Mesenchymal stem cell (in vitro differentiated cells and primary cell): ENCODE measurements around the gene RPP38.

Source experiments
- DNase-seq: peaks from one replicate; pipeline ENCODE4 v3.0.0-alpha.2; 2013
- H2AFZ ChIP-seq: one replicate; pipeline ENCODE4 v1.6.1; 2013; ENCODE audit warnings: low read depth, mild to moderate bottlenecking, control low read depth, inconsistent platforms, low read length, moderate library complexity
- H2AK5ac ChIP-seq: 2 replicates; pipeline ENCODE4 v1.6.1; 2013; ENCODE audit warnings: low read length, moderate library complexity, mild to moderate bottlenecking, inconsistent platforms; ENCODE audit not compliant: severe bottlenecking
- H2BK120ac ChIP-seq: one replicate; pipeline ENCODE4 v1.6.1; 2013; ENCODE audit warnings: low read depth, mild to moderate bottlenecking, inconsistent platforms, low read length, moderate library complexity
- H2BK12ac ChIP-seq, 2 experiments: one replicate each; pipeline ENCODE4 v1.6.1; 2013; ENCODE audit warnings: inconsistent platforms in 2 of 2, low read length in 2 of 2, mild to moderate bottlenecking in 2 of 2, moderate library complexity in 2 of 2, control low read depth in 1 of 2
- H2BK15ac ChIP-seq: one replicate; pipeline ENCODE4 v1.6.1; 2013; ENCODE audit warnings: mild to moderate bottlenecking, low read depth, inconsistent platforms; ENCODE audit not compliant: poor library complexity, severe bottlenecking
- H2BK5ac ChIP-seq: 2 replicates; pipeline ENCODE4 v1.6.1; 2013; ENCODE audit warnings: low read depth, mild to moderate bottlenecking, low read length, control low read depth, inconsistent platforms; ENCODE audit not compliant: poor library complexity, severe bottlenecking
- H3K14ac ChIP-seq, 2 experiments: one replicate each; pipeline ENCODE4 v1.6.1; 2013; ENCODE audit warnings: inconsistent platforms in 2 of 2, low read length in 2 of 2, control low read depth in 1 of 2, mild to moderate bottlenecking in 1 of 2, moderate library complexity in 1 of 2
- H3K18ac ChIP-seq, 2 experiments: one replicate each; pipeline ENCODE4 v1.6.1; 2013; ENCODE audit warnings: inconsistent platforms in 2 of 2, low read length in 2 of 2, control low read depth in 1 of 2, low read depth in 1 of 2, mild to moderate bottlenecking in 1 of 2
- H3K23ac ChIP-seq, 2 experiments: one replicate each; pipeline ENCODE4 v1.6.1; 2013; ENCODE audit warnings: inconsistent platforms in 2 of 2, low read length in 2 of 2, mild to moderate bottlenecking in 2 of 2, moderate library complexity in 2 of 2, control low read depth in 1 of 2
- H3K27ac ChIP-seq: 2 replicates; pipeline ENCODE4 v1.5.1; 2013; ENCODE audit warnings: mild to moderate bottlenecking, moderate library complexity, low read length, control low read depth, inconsistent platforms; ENCODE audit not compliant: poor library complexity, severe bottlenecking
- H3K27me3 ChIP-seq, 2 experiments: 2 replicates each; pipeline versions ENCODE4 v1.6.1 to v1.7.0; 2013; ENCODE audit warnings: low read length in 2 of 2, mild to moderate bottlenecking in 2 of 2, moderate library complexity in 2 of 2, control low read depth in 1 of 2, inconsistent platforms in 1 of 2; ENCODE audit not compliant: control insufficient read depth in 1 of 2, insufficient read depth in 1 of 2
- H3K36me3 ChIP-seq, 2 experiments: 2 replicates each; pipeline versions ENCODE4 v1.6.1 to v1.7.0; 2013; ENCODE audit warnings: low read length in 2 of 2, control low read depth in 1 of 2, inconsistent platforms in 1 of 2, low read depth in 1 of 2, mild to moderate bottlenecking in 1 of 2; ENCODE audit not compliant: insufficient read depth in 2 of 2, control insufficient read depth in 1 of 2
- H3K4ac ChIP-seq, 2 experiments: one replicate each; pipeline ENCODE4 v1.6.1; 2013; ENCODE audit warnings: inconsistent platforms in 2 of 2, low read length in 2 of 2, mild to moderate bottlenecking in 2 of 2, moderate library complexity in 2 of 2, control low read depth in 1 of 2, low read depth in 1 of 2
- H3K4me1 ChIP-seq: 2 replicates; pipeline ENCODE4 v1.6.1; 2013; ENCODE audit warnings: low read depth, low read length, control low read depth; ENCODE audit not compliant: control insufficient read depth, insufficient read depth
- H3K4me2 ChIP-seq: 2 replicates; pipeline ENCODE4 v1.6.1; 2013; ENCODE audit warnings: low read length, mild to moderate bottlenecking, inconsistent platforms; ENCODE audit not compliant: poor library complexity, severe bottlenecking
- H3K4me3 ChIP-seq, 2 experiments: 2 replicates each; pipeline versions ENCODE4 v1.5.1 to v1.7.0; 2013; ENCODE audit warnings: low read length in 2 of 2, mild to moderate bottlenecking in 2 of 2, control low read depth in 1 of 2, low read depth in 1 of 2; ENCODE audit not compliant: insufficient read depth in 1 of 2
- H3K79me1 ChIP-seq: replicated peaks from 2 replicates; pipeline ENCODE4 v1.6.1; 2013; ENCODE audit warnings: mild to moderate bottlenecking, control low read depth, low read length, inconsistent platforms; ENCODE audit not compliant: poor library complexity, severe bottlenecking
- H3K9ac ChIP-seq: 2 replicates; pipeline ENCODE4 v1.7.0; 2013; ENCODE audit warnings: mild to moderate bottlenecking, low read length, moderate library complexity
- H3K9me3 ChIP-seq: 2 replicates; pipeline ENCODE4 v1.7.0; 2013; ENCODE audit warnings: mild to moderate bottlenecking, low read length; ENCODE audit not compliant: control insufficient read depth
- H4K8ac ChIP-seq: one replicate; pipeline ENCODE4 v1.6.1; 2013; ENCODE audit warnings: inconsistent platforms, mild to moderate bottlenecking, low read length, moderate library complexity
- H4K91ac ChIP-seq: one replicate; pipeline ENCODE4 v1.6.1; 2013; ENCODE audit warnings: mild to moderate bottlenecking, low read length, inconsistent platforms
- WGBS: methylation state at CpG from one replicate; pipeline ENCODE4 v1.1.7; 2013; ENCODE audit warnings: mixed read lengths; 5-methylcytosine and 5-hydroxymethylcytosine counted together

Gene RPP38

DNA sequence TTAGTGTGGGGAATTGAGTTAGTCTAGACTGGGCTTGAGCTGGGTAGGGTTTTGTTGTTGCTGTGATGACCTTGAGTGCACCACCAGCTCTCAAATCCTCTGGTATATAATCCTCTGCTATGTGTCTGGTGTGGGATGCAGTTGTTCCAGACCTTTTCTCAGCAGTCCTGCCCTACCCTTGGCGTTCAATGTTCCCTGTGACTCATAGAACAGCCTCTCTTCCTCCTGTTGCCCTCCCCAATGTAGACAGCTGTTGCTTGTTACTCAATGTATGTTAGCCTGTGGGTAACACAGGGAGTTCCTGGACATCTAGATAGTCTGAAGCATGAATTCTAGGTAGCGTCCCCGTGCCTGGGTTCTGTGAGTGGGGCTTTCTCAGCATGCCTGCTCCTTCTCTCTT lies 28.4 kb upstream of the RPP38 start:
- no peak overlapping the region for H2BK5ac ChIP-seq
- no peak overlapping the region for H4K91ac ChIP-seq
- no peak overlapping the region for H3K18ac ChIP-seq
- H2BK15ac ChIP-seq: no peak overlapping the region
- H2AK5ac ChIP-seq: no peak overlapping the region
- H3K27ac ChIP-seq: no peak overlapping the region
- no peak overlapping the region for H3K14ac ChIP-seq
- H3K27me3 ChIP-seq: no peaks in the 10 kb centered on the region
- DNase-seq: peak; percentile 77
- no peak overlapping the region for H3K4me2 ChIP-seq
- no peaks in the 10 kb centered on the region for H3K4me1 ChIP-seq
- H4K8ac ChIP-seq: no peak overlapping the region
- WGBS: 96% methylated on average over 2 of the region's 3 CpGs
- no peak overlapping the region for H3K4me3 ChIP-seq
- H2BK12ac ChIP-seq: no peak overlapping the region
- no peak overlapping the region for H3K9ac ChIP-seq
- no peak overlapping the region for H2AFZ ChIP-seq
- no peak overlapping the region for H3K4ac ChIP-seq
- no peak overlapping the region for H2BK120ac ChIP-seq
- no peaks in the 10 kb centered on the region for H3K79me1 ChIP-seq
- peaks cover 10% of the 10 kb centered on the region for H3K9me3 ChIP-seq
- H3K23ac ChIP-seq: no peak overlapping the region
- H3K36me3 ChIP-seq: no peaks in the 10 kb centered on the region

DNA sequence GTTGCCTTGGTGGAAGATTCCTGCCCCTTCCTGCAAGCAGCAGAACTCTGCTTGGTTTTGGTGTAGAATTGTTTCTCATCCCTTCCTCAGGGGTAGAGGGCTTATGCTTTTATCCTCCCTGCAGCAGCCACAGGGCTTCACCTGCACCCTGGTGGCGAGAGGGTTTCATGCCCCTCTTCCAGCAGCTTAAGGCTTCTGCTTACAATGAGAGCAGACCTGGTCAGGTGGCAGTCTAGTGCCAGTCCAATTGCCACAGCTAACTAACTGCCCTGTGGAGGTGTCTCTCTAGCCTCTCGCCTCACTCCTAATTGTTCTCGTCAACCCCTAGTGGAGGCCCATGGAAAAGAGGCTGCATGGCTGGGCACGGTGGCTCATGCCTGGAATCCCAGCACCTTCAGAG lies 27.9 kb upstream of the RPP38 start:
- no peak overlapping the region for H3K9ac ChIP-seq
- no peak overlapping the region for H3K27ac ChIP-seq
- H2BK15ac ChIP-seq: no peak overlapping the region
- H4K91ac ChIP-seq: no peak overlapping the region
- no peak overlapping the region for H3K23ac ChIP-seq
- no peak overlapping the region for H3K4me2 ChIP-seq
- H3K4ac ChIP-seq: no peak overlapping the region
- H2AK5ac ChIP-seq: no peak overlapping the region
- H3K79me1 ChIP-seq: no peaks in the 10 kb centered on the region
- peak; percentile 3 for DNase-seq
- H2BK5ac ChIP-seq: no peak overlapping the region
- H2AFZ ChIP-seq: no peak overlapping the region
- H3K9me3 ChIP-seq: peaks cover 10% of the 10 kb centered on the region
- H3K14ac ChIP-seq: no peak overlapping the region
- 78% methylated on average over 4 of the region's 4 CpGs for WGBS
- no peaks in the 10 kb centered on the region for H3K4me1 ChIP-seq
- H3K18ac ChIP-seq: no peak overlapping the region
- H2BK12ac ChIP-seq: no peak overlapping the region
- H2BK120ac ChIP-seq: no peak overlapping the region
- no peaks in the 10 kb centered on the region for H3K36me3 ChIP-seq
- no peak overlapping the region for H3K4me3 ChIP-seq
- no peak overlapping the region for H4K8ac ChIP-seq
- no peaks in the 10 kb centered on the region for H3K27me3 ChIP-seq

DNA sequence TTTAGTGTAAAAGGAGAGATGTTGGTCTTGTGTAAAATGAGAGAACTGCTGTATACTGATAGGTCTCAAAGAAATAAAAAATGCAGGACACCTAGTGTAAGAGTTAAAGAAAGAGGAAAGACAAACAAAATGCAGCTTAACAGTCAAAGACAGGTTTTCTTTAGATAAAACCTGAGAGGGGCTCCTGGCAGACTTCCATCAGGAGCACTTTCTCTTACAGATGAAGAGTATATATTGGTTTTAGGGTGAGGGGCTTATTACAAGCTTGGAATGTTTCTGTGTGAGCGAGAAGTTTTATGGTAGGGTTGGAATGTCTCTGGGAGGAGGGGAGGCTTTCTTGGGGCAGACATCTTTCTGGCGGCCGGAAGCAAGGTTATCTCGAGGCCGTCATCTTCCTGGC lies 24.8 kb upstream of the RPP38 start:
- Histone ChIP-seq H3K4me2 (no peak overlapping the region), H3K4ac (no peak overlapping the region), H2BK15ac (no peak overlapping the region), H3K4me1 (no peaks in the 10 kb centered on the region), H2AK5ac (no peak overlapping the region), H2BK5ac (no peak overlapping the region), H3K23ac (no peak overlapping the region), H2AFZ (no peak overlapping the region), H2BK12ac (no peak overlapping the region), H3K9me3 (no peaks in the 10 kb centered on the region), H3K9ac (no peak overlapping the region), H3K79me1 (no peaks in the 10 kb centered on the region), H2BK120ac (no peak overlapping the region), H3K4me3 (no peak overlapping the region), H4K91ac (no peak overlapping the region), H3K14ac (no peak overlapping the region), H3K18ac (no peak overlapping the region), H3K27me3 (no peaks in the 10 kb centered on the region), H4K8ac (no peak overlapping the region), H3K27ac (no peak overlapping the region), H3K36me3 (no peaks in the 10 kb centered on the region)
- no peak for DNase-seq
- WGBS: 81% methylated on average over 5 of the region's 5 CpGs

DNA sequence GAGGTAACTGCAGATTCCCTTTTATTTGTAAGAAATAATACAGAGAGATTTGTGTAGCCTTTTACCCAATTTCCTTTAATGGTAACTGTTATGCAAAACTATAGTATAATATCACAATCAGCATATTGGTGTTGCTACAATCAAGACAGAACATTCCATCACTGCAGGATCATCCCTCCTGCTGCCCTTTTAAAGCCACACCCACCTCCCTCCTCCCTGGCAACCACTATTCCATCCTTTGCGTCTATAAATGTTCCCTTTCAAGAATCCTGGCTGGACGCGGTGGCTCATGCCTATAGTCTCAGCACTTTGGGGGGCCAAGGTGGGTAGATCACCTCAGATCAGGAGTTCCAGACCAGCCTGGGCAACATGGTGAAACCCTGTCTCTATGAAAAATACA lies 21.7 kb upstream of the RPP38 start:
- Histone ChIP-seq H2AFZ (no peak overlapping the region), H2BK120ac (no peak overlapping the region), H3K36me3 (no peaks in the 10 kb centered on the region), H3K79me1 (no peaks in the 10 kb centered on the region), H4K8ac (no peak overlapping the region), H3K4me2 (no peak overlapping the region), H3K4me3 (no peak overlapping the region), H4K91ac (no peak overlapping the region), H2AK5ac (no peak overlapping the region), H2BK5ac (no peak overlapping the region), H3K18ac (no peak overlapping the region), H3K9ac (no peak overlapping the region), H2BK12ac (no peak overlapping the region), H3K27me3 (no peaks in the 10 kb centered on the region), H3K4ac (no peak overlapping the region), H2BK15ac (no peak overlapping the region), H3K4me1 (no peaks in the 10 kb centered on the region), H3K14ac (no peak overlapping the region), H3K27ac (no peak overlapping the region), H3K9me3 (no peaks in the 10 kb centered on the region), H3K23ac (no peak overlapping the region)
- DNase-seq: no peak
- 97% methylated on average over 3 of the region's 3 CpGs for WGBS
